Heart right ventricle (tissue), 16 donors: ENCODE data around the gene FARP2. TPM values are rescaled to one million over a fixed set of nuclear protein-coding genes. Genes with fewer than 3 reads are reported as not detected.

Source experiments
- ATAC-seq, 8 donors: fragments of 200-7000 bp; cut with Tn5 transposase; one replicate each; pipeline ENCODE4 v1.9.1; 2020; ENCODE audit warnings: mild to moderate bottlenecking in 8 of 8, moderate library complexity in 8 of 8, moderate number of reproducible peaks in 1 of 8
- DNase-seq, 2 donors: peaks; one replicate each; pipeline ENCODE4 v3.0.0-alpha.2; 2020
- H3K27ac ChIP-seq, 10 donors: fragments of 200-600 bp; sonication (generic) in 2 of 10; one replicate each; pipeline versions ENCODE4 v1.5.0 to v1.8.0; 2020 to 2022; ENCODE audit warnings: mild to moderate bottlenecking in 3 of 10
- H3K27me3 ChIP-seq, 7 donors: fragments of 200-600 bp; one replicate each; pipeline ENCODE4 v1.8.0; 2021 to 2022; ENCODE audit warnings: mild to moderate bottlenecking in 2 of 7
- H3K36me3 ChIP-seq, 9 donors: fragments of 200-600 bp; sonication (generic) in 1 of 9; one replicate each; pipeline versions ENCODE4 v1.5.0 to v1.8.0; 2020 to 2022; ENCODE audit warnings: mild to moderate bottlenecking in 2 of 9
- H3K4me1 ChIP-seq, 9 donors: fragments of 200-600 bp; sonication (generic) in 1 of 9; one replicate each; pipeline versions ENCODE4 v1.5.0 to v1.8.0; 2020 to 2022; ENCODE audit warnings: mild to moderate bottlenecking in 4 of 9
- H3K4me3 ChIP-seq, 10 donors: fragments of 200-600 bp; sonication (generic) in 2 of 10; one replicate each; pipeline versions ENCODE4 v1.5.0 to v1.8.0; 2020 to 2022; ENCODE audit warnings: mild to moderate bottlenecking in 7 of 10, moderate library complexity in 2 of 10
- H3K9me3 ChIP-seq, 11 donors: fragments of 200-600 bp in 10 of 11; sonication (generic) in 2 of 11; one replicate each; pipeline versions ENCODE4 v1.5.0 to v1.8.0; 2013 to 2022; ENCODE audit warnings: mild to moderate bottlenecking in 2 of 11, control low read depth in 1 of 11, moderate library complexity in 1 of 11
- CTCF ChIP-seq, 9 donors: fragments of 200-600 bp; sonication (generic) in 2 of 9; IDR thresholded peaks; one replicate each; pipeline versions ENCODE4 v1.5.0 to v1.8.0; 2021 to 2022; ENCODE audit warnings: antibody characterized with exemption in 9 of 9, mild to moderate bottlenecking in 5 of 9, moderate library complexity in 1 of 9
- WGBS, 2 donors: extraction: QIAGEN DNeasy Blood & Tissue Kit; methylation state at CpG; one replicate each; pipeline ENCODE4 v1.1.7; 2013; ENCODE audit warnings: inconsistent platforms in 1 of 2; 5-methylcytosine and 5-hydroxymethylcytosine counted together
- intact Hi-C, 10 donors: fragments of 100-400 bp; cut with DNase I; formaldehyde crosslinking; loops; one replicate each; pipeline versions ENCODE4 v1.11.1 to v1.14.2; 2022
- microRNA-seq, 2 donors: library from miRNA; unstranded; fragments of <30 nt; microRNA quantifications; one replicate each; pipeline ENCODE4 v1.2.0, GENCODE V29; 2021
- polyA plus RNA-seq, 2 donors: library from polyadenylated mRNA; stranded (reverse); fragments of 200-250 nt; gene quantifications; one replicate each; pipeline ENCODE4 v1.2.3, GENCODE V29; 2013
- total RNA-seq, 10 donors: library from RNA; stranded (reverse); fragmentation: NEBNext Ultra II Directional in 3 of 10; extraction: Animal tissue kit (Norgen Biotek cat#: 25700) in 3 of 10; gene quantifications; one replicate each; pipeline versions ENCODE4 v1.2.1 to v1.2.4, GENCODE V29; 2021 to 2023
- donor health status: Arrhythmogenic right ventricular cardiomyopathy.
- donor health status: ischemic (EF 13 %, LVEDD 7.1; RV severe dilation, severe dysfunction).
- donor health status: healthy with polysubstance abuse.
- donor health status: DM: no; HTN: yes; CAD: no.
- donor health status: DM: no; HTN: no; CAD: no.
- donor health status: ischemic (EF 25% LVEDD 6.9; RV normal size, moderate dysfunction).
- donor health status: ischemic (EF 25% LVEDD 5.7; RV mildly dilated, moderate dysfunction).
- donor health status: healthy.
- donor health status: DM: yes; HTN: yes; CAD: no.
- donor health status: Ischemic cardiomyopathy.
- donor health status: ischemic (EF 35%, LVEDD 5.7; RV mildly dilated, moderate dysfunction).
- donor health status: nonischemic (EF 11% LVEDD 7.7; RV severe dilation, severe dysfunction).
- donor health status: DM: yes; HTN: yes; CAD: no.
- donor health status: PGD.
- donor health status: ischemic (EF 29% LVEDD 5.4; RV normal size, mild dysfunction).
- donor health status: nonischemic (EF 23%, LVEDD 6.1; RV moderate dilation, normal function).

Gene FARP2
- total and polyA plus RNA-seq, 12 donors, result 7.1 to 23.6 (median 19.3) TPM

GRCh38 chr2:241542278-241542605 is 186.2 kb downstream of the FARP2 start:
- DNase-seq, result no peak
- Histone ChIP-seq H3K36me3 (no peaks in the 10 kb centered on the region), H3K27ac (no peak overlapping the region), H3K27me3 (peaks cover 0 to 44% (median 12%) of the 10 kb centered on the region in 7 donors), H3K9me3 (no peaks in the 10 kb centered on the region), H3K4me1 (peaks cover 15 to 38% (median 23%) of the 10 kb centered on the region in 9 donors), H3K4me3 (peak overlapping the region in 3 of 10 donors; percentile 47 to 51 (median 50))
- peak in 7 of 8 donors; percentile 10 to 64 (median 47) for ATAC-seq
- intact Hi-C loops, result no loop called here
- TF ChIP-seq CTCF (IDR thresholded peaks at IDR 0.05), result no peak
- WGBS, 2 donors, result 67 to 68% methylated on average over 15 of the region's 15 CpGs

Small RNA genes within 50 kb of the gene (microRNA-seq; reads per million reads assigned to microRNA genes)
- 0 reads per million in 2 donors for gene MIR3133

Other genes starting within 250 kb of the FARP2 start
- gene PASK, start 206.8 kb upstream of the FARP2 start, total RNA-seq, result 1 to 10 TPM; 1.0 to 4.5 (median 1.5) TPM
- gene PASK, start 206.8 kb upstream of the FARP2 start, polyA plus RNA-seq, result 1 to 10 TPM in 1 of 2 donors, under 1 TPM in 1; 0.93 to 2.5 TPM
- gene PPP1R7, start 205.8 kb upstream of the FARP2 start, total RNA-seq, result 10 to 100 TPM; 64.1 to 91.3 (median 78.3) TPM
- gene PPP1R7, start 205.8 kb upstream of the FARP2 start, polyA plus RNA-seq, result 10 to 100 TPM; 77.0 to 77.5 TPM
- 1 to 10 TPM in 8 of 10 donors, under 1 TPM in 2; 0.92 to 3.0 (median 2.0) TPM for gene ANO7, start 167.6 kb upstream of the FARP2 start, total RNA-seq
- gene ANO7, start 167.6 kb upstream of the FARP2 start, polyA plus RNA-seq, result under 1 TPM; 0.61 to 0.73 TPM
- 100 to 1,000 TPM; 312 to 419 (median 357) TPM for gene HDLBP, start 40.6 kb upstream of the FARP2 start, total RNA-seq
- gene HDLBP, start 40.6 kb upstream of the FARP2 start, polyA plus RNA-seq, result 100 to 1,000 TPM; 206 to 273 TPM
- 100 to 1,000 TPM; 177 to 249 (median 194) TPM for gene SEPTIN2, start 40.4 kb upstream of the FARP2 start, total RNA-seq
- gene SEPTIN2, start 40.4 kb upstream of the FARP2 start, polyA plus RNA-seq, result 100 to 1,000 TPM; 100 to 128 TPM
- gene STK25, start 152.3 kb downstream of the FARP2 start, total RNA-seq, result 100 to 1,000 TPM in 1 of 10 donors, 10 to 100 TPM in 9; 66.1 to 104 (median 81.9) TPM
- gene STK25, start 152.3 kb downstream of the FARP2 start, polyA plus RNA-seq, result 100 to 1,000 TPM; 129 to 147 TPM
- 10 to 100 TPM in 1 of 10 donors, 1 to 10 TPM in 9; 2.3 to 15.6 (median 3.3) TPM for gene BOK, start 202.5 kb downstream of the FARP2 start, total RNA-seq
- gene BOK, start 202.5 kb downstream of the FARP2 start, polyA plus RNA-seq, result 10 to 100 TPM in 1 of 2 donors, 1 to 10 TPM in 1; 1.6 to 10.3 TPM